ENCODE data around the gene FEM1B.

The FEM1B gene

GRCh38 chr15:68318931-68319909 is 41.7 kb downstream of the FEM1B start:
- H3K4me3 ChIP-seq (ENCODE audit: low read depth, low read length), result no peak overlapping the region

- no peak overlapping the region for H3K4me3 ChIP-seq (ENCODE audit: low read depth, low read length)
These were observed 42.5 kb downstream of the FEM1B start for GRCh38 chr15:68319997-68320396.

GRCh38 chr15:68321229-68321628 is 43.7 kb downstream of the FEM1B start:
- H3K4me3 ChIP-seq (ENCODE audit: low read depth, low read length), result no peak overlapping the region

- no peak overlapping the region for H3K4me3 ChIP-seq (ENCODE audit: low read depth, low read length)
These were observed 45.3 kb downstream of the FEM1B start for GRCh38 chr15:68322796-68323195.

GRCh38 chr15:68325726-68326125 is 48.2 kb downstream of the FEM1B start:
- no peak overlapping the region for H3K4me3 ChIP-seq (ENCODE audit: low read depth, low read length)

- H3K4me3 ChIP-seq (ENCODE audit: low read depth, low read length), result no peak overlapping the region
These were observed 49.3 kb downstream of the FEM1B start for GRCh38 chr15:68326711-68327354.

GRCh38 chr15:68328443-68328842 is 50.9 kb downstream of the FEM1B start:
- no peak overlapping the region for H3K4me3 ChIP-seq (ENCODE audit: low read depth, low read length)

GRCh38 chr15:68328964-68329363 is 51.4 kb downstream of the FEM1B start:
- H3K4me3 ChIP-seq (ENCODE audit: low read depth, low read length), result no peak overlapping the region

GRCh38 chr15:68330416-68330815 is 52.9 kb downstream of the FEM1B start:
- H3K4me3 ChIP-seq (ENCODE audit: low read depth, low read length), result no peak overlapping the region

GRCh38 chr15:68330901-68331300 is 53.4 kb downstream of the FEM1B start:
- no peak overlapping the region for H3K4me3 ChIP-seq (ENCODE audit: low read depth, low read length)

GRCh38 chr15:68332266-68332665 is 54.7 kb downstream of the FEM1B start:
- no peak overlapping the region for H3K4me3 ChIP-seq (ENCODE audit: low read depth, low read length)

GRCh38 chr15:68333775-68334470 is 56.4 kb downstream of the FEM1B start:
- no peak overlapping the region for H3K4me3 ChIP-seq (ENCODE audit: low read depth, low read length)

GRCh38 chr15:68334661-68335124 is 57.1 kb downstream of the FEM1B start:
- no peak overlapping the region for H3K4me3 ChIP-seq (ENCODE audit: low read depth, low read length)

GRCh38 chr15:68335251-68335650 is 57.7 kb downstream of the FEM1B start:
- H3K4me3 ChIP-seq (ENCODE audit: low read depth, low read length), result no peak overlapping the region

GRCh38 chr15:68335655-68336054 is 58.1 kb downstream of the FEM1B start:
- H3K4me3 ChIP-seq (ENCODE audit: low read depth, low read length), result no peak overlapping the region

- no peak overlapping the region for H3K4me3 ChIP-seq (ENCODE audit: low read depth, low read length)
These were observed 59.0 kb downstream of the FEM1B start for GRCh38 chr15:68336516-68336915.

- H3K4me3 ChIP-seq (ENCODE audit: low read depth, low read length), result no peak overlapping the region
These were observed 60.3 kb downstream of the FEM1B start for GRCh38 chr15:68337826-68338225.

- H3K4me3 ChIP-seq (ENCODE audit: low read depth, low read length), result no peak overlapping the region
These were observed 61.9 kb downstream of the FEM1B start for GRCh38 chr15:68339481-68339880.

- H3K4me3 ChIP-seq (ENCODE audit: low read depth, low read length), result no peak overlapping the region
These were observed 63.5 kb downstream of the FEM1B start for GRCh38 chr15:68340726-68341671.
